G401 (cell line): ENCODE measurements around the gene PGPEP1. TPM values are rescaled to one million over a fixed set of nuclear protein-coding genes. Genes with fewer than 3 reads are reported as not detected.
A peak's percentile ranks its signal among the peaks of the same experiment; 100 is the strongest.
"Not testable (repeated sequence)": the region's sequence is repeated elsewhere in the genome, so short reads cannot be mapped to it uniquely, and the experiment has no call there.

Source experiments
- DNase-seq: peaks from one replicate; pipeline ENCODE4 v3.0.0-alpha.2; 2015; ENCODE audit warnings: low spot score
- in situ Hi-C: cut with HindIII; loops from 2 replicates; pipeline ENCODE4 v1.10.0; 2016; ENCODE audit warnings: low sequenced_read_pairs, mixed read lengths
- total RNA-seq: library from RNA; depleted of rRNA; stranded (reverse); fragments of >200 nt; shearing (Covaris generic); gene quantifications from 2 replicates; pipeline ENCODE4 v1.2.3, GENCODE V29; 2014

Gene PGPEP1
- total RNA-seq, 1 experiment from 2014 or later: 14.1 TPM

DNA sequence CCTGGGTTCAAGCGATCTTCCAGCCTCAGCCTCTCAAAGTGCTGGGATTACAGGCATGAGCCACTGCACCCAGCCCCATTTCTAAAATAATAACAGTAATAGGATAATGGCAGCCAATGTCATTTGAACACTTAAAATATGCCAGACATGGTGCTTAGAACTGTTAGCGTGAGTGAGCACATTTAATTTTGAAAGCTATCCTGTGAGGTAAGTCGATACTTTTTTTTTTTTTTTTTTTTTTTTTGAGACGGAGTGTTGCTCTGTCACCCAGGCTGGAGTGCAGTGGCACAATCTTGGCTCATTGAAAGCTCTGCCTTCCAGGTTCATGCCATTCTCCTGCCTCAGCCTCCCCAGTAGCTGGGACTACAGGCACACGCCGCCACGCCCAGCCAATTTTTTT is 14.3 kb downstream of the PGPEP1 start:
- in situ Hi-C loops, DNase-seq: not testable (repeated sequence)

DNA sequence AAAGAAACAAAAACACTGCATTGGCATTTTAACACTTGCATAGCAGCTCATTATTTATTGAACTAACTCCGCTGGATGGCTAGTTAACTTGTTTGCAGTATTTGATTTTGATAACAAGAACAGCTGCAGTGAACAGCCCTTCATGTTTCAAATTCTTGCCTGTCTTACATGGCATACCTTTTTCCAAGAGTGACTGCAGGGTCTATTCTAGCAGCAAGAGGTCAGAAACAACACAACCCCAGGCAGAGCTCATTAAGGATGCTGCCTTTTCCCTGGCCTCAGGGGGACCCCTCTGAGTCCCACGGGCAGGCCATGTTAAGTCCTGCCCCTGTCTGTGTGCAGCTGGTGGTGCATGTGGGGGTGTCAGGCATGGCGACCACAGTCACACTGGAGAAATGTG is 16.6 kb downstream of the PGPEP1 start:
- in situ Hi-C loops: no loop called here
- DNase-seq: no peak

DNA sequence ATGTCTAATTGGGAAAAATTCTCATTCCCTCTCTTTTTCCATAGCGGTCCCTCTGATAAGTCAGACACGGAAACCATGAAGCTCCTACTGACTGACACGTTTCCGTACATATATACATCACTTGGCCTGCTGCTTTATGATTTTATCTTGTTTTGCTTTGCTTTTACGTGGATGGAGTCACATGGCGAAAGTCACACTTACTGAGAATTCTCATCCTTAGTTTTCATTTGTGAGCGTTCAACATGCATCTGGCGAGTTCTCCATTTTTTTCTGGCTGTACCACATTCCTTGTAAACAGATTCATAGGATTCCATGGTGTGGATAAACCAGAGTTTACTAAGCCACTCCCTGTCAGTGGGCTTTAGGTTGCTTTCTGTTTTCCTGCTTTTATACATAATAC is 21.2 kb downstream of the PGPEP1 start:
- in situ Hi-C loops: no loop called here
- no peak for DNase-seq

DNA sequence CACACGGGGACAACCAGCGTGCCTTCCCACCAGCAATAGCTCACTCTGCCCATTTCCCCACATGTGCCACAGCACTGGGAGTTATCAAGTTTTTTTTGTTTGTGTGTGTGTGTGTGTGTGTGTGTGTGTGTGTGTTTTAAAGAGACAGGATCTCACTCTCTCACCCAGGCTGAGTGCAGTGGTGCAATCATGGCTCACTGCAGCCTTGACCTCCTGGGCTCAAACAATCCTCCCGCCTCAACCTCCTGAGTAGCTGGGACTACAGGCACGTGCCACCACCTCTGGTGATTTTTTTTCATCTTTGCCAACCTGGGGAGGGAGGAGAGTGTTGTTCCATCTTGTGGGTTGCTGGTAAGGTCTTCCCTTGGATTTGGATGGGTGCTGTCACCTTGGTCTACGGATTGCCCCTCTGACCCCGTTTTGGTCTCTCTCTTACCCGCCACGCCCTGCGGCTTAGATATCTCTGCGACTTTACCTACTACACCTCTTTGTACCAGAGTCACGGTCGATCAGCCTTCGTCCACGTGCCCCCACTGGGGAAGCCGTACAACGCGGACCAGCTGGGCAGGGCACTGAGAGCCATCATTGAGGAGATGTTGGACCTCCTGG is 22.6 kb downstream of the PGPEP1 start:
- in situ Hi-C loops: no loop called here
- no peak for DNase-seq

DNA sequence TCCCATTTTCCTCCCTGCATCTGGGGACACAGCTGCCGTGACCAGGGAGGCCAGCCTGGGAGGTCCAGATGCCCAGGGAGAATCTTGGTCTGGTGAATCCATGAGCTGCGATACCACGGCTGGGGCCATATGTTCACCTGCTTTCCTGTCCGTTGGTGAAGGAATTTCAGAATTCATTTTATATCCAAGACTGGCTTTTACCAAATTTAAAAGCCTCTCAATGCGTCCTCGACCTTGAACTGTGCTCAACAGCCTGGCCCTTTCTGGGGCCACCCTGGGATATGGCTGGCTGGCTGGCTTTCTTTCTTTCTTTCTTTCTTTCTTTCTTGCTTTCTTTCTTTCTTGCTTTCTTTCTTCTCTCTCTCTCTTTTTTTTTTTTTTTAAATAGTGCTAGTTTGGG is 23.4 kb downstream of the PGPEP1 start:
- no peak for DNase-seq
- in situ Hi-C loops: no loop called here

DNA sequence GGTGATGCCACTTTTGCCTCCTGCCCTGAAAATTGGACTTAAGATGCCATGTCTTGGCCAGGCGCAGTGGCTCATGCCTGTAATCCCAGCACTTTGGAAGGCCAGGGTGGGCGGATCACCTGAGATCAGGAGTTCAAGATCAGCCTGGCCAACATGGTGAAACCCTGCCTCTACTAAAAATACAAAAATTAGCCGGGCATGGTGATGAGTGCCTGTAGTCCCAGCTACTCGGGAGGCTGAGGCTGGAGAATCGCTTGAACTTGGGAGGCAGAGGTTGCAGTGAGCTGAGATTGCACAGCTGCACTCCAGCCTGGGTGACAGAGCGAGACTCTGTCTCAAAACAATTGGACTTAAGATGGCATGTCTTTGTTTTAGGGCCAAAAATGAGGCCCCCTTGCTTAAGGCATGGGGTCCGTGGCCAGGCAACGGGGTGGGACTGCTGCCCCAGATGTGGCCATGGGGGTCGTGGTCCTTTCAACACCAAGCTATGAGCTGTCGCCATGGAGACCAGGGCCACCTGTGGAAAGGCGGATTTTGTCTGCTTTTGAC is 24.0 kb downstream of the PGPEP1 start:
- DNase-seq, in situ Hi-C loops: not testable (repeated sequence)

DNA sequence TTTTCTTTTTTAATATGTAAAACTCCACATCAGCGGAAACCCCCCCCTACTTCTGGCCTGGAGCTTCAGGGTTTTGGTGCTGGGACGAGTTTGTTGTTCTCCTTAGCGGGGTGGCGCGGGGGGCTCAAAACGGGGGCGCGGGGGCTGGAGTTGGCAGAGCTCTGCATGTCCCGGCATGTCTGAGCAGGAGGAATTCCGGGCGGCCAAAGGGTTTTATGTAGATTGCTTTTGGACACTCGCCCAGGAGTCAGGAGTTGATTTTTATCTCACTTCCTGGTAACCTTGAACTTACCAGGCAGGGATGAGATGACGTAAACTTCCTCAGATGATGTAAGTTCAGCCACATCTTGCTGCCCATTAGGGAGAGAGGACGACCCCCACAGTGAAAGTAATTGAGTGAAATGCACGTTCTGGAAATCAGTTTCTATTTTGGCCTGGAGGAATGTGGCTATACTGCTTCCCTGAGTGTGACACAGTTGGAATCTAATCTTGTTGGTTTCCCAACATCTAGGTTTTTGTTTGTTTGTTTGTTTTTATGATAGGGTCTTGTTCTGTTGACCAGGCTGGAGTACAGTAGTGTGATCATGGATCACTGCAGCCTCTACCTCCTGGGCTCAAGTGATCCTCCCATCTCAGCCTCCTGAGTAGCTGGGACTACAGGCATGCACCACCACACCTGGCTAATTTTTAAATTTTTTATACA is 24.6 kb downstream of the PGPEP1 start:
- peak; percentile 56 for DNase-seq
- in situ Hi-C loops: no loop called here

DNA sequence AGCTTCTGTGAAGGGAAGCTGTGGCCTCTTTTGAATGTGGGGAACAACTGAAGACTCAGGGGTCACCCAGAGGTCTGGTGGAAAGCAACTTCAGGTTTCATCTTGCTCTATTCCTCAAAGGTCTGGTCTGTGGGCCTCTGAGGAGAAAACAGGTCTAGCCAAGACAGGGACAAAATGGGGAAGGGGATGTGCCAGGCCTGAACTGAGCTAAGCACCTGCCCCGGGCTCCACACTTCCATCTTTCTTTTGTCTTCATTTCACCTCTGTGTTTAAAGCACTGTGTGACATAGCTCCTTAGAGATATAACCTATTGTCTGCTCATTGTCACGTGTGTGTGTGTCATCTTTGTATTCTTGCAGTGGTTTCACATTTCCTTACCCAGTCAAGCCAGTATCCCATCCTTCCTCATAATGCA is 25.6 kb downstream of the PGPEP1 start:
- in situ Hi-C loops: no loop called here
- DNase-seq: no peak

DNA sequence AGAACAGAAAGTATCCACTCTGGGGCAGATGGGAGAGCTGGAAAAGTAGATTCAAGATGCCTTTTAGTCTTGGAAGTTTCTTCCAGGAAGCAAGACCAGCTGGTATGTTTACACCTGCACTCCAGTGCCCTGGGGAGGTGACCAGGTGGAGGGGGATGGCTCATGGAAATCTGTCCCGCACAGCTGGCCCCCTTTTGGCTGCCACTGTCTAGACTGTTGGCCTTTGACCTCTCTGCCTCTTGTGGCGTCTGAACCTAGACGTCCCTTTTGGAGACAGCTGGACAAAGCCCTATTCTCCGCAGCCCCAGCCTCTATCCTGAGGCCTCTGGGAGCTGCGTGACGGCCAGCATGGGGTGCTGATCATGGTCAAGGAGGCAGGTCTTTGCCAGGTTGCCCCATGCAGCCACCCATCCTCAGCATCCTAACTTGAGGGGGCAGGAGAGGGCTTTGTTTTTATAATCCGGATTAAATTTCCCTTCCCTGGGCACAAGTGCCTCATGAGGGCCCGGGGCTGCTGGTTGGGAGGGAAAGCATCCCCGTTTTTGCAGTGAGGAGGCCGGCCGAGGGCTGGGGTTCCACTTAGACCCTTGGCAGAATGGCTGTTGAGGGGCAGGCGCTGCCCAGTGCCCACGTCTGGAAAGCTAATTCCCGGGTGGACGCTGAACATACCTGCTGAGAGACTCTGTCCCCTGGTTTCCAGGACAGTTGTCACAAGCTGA is 28.3 kb downstream of the PGPEP1 start:
- DNase-seq: no peak
- in situ Hi-C loops: no loop called here

DNA sequence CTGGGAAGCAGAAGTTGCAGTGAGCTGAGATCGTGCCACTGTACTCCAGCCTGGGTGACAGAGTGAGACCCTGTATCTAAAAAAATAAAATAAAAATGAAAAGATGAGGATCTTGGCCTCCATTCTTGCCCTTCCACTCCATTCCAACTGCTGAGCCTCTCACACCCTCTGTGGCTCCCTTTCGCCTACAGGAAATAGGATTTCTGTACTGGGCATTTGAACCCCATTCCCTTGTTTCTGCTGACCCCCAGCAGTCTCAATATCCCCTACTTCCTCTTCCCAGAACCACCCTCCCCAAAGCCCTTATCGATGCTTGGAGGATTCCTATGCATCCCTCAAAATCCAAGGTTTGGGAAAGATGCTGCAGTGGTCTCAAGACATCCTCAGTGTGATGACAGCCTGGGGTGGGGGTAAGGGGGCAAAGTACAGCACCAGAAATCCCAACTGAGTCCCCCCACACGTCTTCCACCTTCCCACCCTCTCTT is 33.1 kb downstream of the PGPEP1 start:
- no peak for DNase-seq
- in situ Hi-C loops: no loop called here

DNA sequence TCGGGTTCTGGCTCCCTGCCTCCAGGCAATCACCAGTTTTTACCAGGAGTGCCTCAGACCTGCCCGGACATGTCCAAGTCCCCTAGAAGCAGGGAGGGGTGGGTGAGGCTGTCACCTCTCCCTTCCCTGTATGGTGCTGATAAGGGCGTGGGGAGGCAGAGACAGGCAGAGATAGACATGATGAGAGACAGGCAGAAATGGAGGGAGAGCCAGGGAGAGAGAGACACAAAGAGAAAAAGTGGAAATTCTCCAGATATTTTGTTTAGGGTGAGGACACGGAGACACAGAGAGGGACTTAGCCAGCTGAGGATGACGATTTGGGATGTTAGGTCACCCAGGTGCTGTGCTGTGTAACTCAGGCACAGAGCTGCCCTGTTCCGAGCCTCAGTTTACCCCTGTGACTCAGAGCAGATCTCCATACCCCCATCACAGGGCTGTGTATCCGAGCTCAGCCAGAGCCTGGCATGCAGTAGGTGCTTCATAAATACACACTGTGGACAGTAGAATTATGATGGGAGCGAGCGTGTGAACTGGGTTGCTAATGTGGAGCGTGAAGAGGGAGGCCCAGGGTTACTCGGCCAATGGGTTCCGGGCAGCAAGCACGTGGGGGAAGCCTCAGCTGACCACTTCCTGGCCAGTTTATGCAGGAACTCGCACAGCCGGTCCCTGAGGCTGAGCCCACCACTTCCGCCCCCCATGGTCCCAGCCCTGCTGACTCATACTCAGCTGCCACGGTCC is 33.7 kb downstream of the PGPEP1 start:
- in situ Hi-C loops: no loop called here
- DNase-seq: peak; percentile 72

DNA sequence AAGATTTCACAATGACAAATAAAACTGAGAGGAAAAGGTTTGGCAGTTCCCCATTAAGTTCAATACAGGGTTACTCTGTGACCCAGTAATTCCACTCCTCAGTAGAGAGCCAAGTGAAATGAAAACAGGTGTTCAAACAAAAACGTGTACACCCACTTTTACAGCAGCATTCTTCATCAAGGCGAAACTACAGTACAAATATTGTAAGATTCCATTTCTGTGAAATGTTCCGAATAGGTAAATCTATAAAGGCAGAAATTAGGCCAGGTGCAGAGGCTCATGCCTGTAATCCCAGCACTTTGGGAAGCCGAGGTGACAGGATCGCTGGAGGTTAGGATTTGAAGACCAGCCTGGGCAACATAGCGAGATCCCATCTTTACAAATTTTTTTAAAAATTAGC is 36.6 kb downstream of the PGPEP1 start:
- DNase-seq: no peak
- in situ Hi-C loops: no loop called here

DNA sequence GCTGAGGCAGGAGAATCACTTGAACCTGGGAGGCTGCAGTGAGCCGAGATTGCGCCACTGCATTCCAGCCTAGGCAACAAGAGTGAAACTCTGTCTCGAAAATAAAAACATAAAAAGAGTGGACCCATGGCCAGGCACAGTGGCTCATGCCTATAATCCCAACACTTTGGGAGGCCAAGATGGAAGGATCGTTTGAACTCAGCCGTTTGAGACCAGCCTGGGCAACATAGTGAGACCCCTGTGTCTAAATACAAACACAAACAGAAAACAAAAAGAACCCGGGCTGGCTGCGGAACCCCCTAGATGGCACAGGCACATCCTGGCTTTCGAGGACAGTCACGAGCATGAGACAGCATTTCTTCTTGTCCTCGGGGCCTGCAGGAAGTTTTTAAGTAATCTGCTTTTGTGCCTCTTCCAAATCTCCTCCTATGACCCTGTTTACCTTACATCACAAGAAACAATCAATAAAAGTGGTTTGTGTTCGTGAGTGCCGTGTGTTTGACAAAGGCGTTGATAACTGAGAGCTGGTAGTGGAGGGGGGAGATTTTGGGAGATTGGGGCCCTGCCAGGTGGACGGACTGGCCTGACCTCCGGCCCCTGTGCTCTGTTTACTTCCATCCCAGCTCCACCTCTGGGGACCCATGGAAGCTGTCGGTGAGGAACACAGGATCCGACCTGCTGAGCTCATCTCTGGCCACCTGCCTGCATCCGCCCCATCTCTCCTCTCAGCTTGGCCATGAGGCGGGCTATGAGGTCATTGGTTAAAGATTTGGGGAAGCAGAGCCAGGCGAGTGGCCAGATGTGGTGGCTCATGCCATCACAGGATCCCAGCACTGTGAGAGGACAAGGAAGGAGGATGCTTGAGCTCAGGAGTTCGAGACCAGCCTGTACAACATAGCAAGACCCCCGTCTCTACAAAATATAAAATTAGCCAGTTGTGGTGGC is 39.7 kb downstream of the PGPEP1 start:
- in situ Hi-C loops: no loop called here
- no peak for DNase-seq

DNA sequence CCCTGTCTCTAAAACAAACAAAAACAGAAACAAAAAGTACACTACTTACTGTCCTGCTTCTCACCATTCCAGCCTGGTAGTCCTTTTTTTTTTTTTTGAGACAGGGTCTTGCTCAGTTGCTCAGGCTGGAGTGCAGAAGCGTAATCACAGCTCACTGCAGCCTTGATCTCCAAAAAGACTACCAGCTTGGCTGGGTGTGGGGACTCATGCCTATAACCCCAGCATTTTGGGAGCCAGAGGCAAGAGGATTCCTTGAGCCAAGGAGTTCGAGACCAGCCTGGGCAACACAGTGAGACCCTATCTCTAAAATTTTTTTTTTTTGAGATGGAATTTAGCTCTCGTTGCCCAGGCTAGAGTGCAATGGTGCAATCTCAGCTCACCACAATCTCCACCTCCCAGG is 40.4 kb downstream of the PGPEP1 start:
- in situ Hi-C loops: no loop called here
- no peak for DNase-seq

DNA sequence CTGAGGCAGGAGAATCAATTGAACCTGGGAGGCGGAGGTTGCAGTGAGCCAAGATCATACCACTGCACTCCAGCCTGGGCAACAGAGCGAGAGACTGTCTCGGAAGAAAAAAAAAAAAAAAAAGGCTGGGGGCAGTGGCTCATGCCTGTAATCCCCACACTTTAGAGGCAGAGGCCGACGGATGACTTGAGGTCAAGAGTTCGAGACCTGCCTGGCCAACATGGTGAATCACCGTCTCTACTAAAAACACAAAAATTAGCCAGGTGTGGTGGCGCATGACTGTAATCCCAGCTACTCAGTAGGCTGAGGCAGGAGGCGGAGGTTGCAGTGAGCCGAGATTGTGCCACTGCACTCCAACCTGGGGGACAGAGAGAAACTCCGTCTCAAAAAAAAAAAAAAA is 43.2 kb downstream of the PGPEP1 start:
- in situ Hi-C loops, DNase-seq: not testable (repeated sequence)

DNA sequence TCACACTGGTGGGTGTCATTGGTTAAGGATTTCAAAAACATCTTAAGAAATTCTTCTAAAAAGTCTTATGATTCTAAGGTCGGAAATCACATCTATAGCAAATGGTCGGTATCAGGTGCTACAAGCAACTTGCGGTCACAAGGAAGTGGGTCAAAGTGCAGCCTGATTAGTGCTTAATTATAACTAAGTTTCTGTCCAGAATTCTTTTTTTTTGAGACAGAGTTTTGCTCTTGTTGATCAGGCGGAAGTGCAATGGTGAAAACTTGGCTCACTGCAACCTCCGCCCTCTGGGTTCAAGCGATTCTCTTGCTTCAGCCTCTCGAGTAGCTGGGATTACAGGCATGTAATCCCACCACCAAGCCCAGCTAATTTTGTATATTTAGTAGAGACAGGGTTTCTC is 44.4 kb downstream of the PGPEP1 start:
- in situ Hi-C loops: no loop called here
- no peak for DNase-seq

DNA sequence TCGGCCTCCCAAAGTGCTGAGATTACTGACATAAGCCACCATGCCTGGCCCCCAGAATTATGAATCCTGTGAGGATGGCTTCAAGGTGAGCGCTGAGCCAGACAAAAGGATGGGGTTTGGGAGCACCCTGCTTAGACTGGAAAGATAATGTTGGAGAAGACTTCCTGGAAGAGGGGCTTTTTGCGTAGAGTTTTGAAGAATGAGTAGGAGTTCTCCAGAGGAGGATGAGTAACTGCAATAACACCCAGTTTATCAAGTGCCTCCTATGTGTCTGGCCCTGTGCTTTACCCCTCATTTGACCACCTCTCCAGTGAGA is 44.9 kb downstream of the PGPEP1 start:
- DNase-seq: no peak
- in situ Hi-C loops: no loop called here

DNA sequence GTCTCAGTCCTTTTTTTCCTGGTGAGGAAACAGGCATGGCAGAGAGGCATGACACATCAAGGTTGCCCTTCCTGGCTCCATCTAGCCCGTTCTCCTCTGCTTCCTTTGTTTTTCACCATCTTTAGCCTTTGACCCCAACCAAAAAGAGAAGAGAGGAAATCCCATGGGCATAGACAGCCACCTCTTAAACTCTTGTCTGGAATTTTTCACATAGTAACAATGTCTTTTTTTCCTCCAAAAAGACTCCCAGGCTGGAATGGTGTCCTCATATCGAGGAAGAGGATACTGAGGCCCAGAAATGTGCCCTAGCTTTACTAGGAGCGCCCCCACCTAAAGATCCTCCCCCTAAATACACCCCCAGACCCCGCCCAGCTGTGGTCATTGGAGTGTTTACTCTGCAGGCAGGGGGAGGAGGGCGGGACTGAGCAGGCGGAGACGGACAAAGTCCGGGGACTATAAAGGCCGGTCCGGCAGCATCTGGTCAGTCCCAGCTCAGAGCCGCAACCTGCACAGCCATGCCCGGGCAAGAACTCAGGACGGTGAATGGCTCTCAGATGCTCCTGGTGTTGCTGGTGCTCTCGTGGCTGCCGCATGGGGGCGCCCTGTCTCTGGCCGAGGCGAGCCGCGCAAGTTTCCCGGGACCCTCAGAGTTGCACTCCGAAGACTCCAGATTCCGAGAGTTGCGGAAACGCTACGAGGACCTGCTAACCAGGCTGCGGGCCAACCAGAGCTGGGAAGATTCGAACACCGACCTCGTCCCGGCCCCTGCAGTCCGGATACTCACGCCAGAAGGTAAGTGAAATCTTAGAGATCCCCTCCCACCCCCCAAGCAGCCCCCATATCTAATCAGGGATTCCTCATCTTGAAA is 45.5 kb downstream of the PGPEP1 start, which contains the start of gene GDF15:
Gene GDF15 (plus strand): TSS at position 484 of the 868 bp plus-strand sequence. CDS start 32 bp downstream, at position 516.
- peak; percentile 64 for DNase-seq
- in situ Hi-C loops: no loop called here
